Activated naive CD4-positive, alpha-beta T cell treated with anti-CD3 and anti-CD28 coated beads, Interleukin-2, amount 50 U/mL, for 24 hours (primary cell): ENCODE measurements around the gene STK35.
A peak's percentile ranks its signal among the peaks of the same experiment; 100 is the strongest.
"Not testable (repeated sequence)": the region's sequence is repeated elsewhere in the genome, so short reads cannot be mapped to it uniquely, and the experiment has no call there.

ENCODE experiments used
- H3K27ac Mint-ChIP-seq: one replicate; pipeline ENCODE4 v1.8.0; 2021; ENCODE audit warnings: mild to moderate bottlenecking, mixed read lengths
- H3K27me3 Mint-ChIP-seq: one replicate; pipeline ENCODE4 v1.8.0; 2021; ENCODE audit warnings: mixed read lengths
- H3K36me3 Mint-ChIP-seq: one replicate; pipeline ENCODE4 v1.8.0; 2021; ENCODE audit warnings: mixed read lengths
- H3K4me1 Mint-ChIP-seq: one replicate; pipeline ENCODE4 v1.8.0; 2021; ENCODE audit warnings: mixed read lengths
- H3K4me3 Mint-ChIP-seq: one replicate; pipeline ENCODE4 v1.8.0; 2021; ENCODE audit warnings: mild to moderate bottlenecking, mixed read lengths
- H3K9me3 Mint-ChIP-seq: one replicate; pipeline ENCODE4 v1.8.0; 2021; ENCODE audit warnings: mixed read lengths

The STK35 gene

DNA sequence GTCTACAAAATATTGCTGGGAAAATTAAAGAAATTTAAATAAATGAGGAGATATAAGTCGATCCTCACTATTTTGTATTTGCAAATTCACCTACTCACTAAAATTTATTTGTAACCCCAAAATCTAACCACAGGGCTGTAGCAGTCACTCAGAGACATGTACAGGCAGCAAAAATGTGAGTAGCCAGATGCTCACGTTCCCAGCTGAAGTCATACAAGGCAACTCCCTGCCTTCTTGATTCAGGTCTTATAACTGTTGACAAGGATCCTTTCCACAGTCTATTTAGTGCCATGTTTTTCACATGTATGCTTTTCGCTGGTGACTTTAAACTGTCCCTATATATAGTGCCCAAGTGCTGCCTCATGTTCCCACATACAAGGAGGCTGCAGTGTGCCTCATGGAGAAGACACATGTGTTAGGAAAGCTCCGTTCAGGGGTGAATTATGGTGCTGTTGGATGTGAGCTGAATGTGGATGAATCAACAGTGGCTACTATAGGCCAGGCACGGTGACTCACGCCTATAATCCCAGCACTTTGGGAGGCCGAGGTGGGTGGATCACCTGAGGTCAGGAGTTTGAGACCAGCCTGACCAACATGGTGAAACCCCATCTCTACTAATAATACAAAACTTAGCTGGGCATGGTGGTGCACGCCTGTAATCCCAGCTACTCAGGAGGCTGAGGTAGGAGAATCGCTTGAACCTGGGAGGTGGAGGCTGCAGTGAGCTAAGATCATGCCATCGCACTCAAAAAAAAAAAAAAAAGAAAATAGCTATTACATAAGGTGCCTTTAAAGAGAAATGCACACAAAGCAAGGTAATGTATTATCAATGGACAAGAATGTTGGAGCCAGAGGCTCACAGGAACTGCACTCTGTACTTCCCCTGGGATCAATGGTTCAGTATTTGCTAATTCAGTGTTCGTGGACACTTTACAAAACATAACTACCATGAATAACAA, 55.3 kb downstream of the STK35 start:
- Mint-ChIP-seq H3K9me3 (no peaks in the 10 kb centered on the region), H3K27me3 (no peaks in the 10 kb centered on the region), H3K4me1 (no peaks in the 10 kb centered on the region), H3K4me3 (no peak overlapping the region), H3K27ac (no peak overlapping the region), H3K36me3 (no peaks in the 10 kb centered on the region)

DNA sequence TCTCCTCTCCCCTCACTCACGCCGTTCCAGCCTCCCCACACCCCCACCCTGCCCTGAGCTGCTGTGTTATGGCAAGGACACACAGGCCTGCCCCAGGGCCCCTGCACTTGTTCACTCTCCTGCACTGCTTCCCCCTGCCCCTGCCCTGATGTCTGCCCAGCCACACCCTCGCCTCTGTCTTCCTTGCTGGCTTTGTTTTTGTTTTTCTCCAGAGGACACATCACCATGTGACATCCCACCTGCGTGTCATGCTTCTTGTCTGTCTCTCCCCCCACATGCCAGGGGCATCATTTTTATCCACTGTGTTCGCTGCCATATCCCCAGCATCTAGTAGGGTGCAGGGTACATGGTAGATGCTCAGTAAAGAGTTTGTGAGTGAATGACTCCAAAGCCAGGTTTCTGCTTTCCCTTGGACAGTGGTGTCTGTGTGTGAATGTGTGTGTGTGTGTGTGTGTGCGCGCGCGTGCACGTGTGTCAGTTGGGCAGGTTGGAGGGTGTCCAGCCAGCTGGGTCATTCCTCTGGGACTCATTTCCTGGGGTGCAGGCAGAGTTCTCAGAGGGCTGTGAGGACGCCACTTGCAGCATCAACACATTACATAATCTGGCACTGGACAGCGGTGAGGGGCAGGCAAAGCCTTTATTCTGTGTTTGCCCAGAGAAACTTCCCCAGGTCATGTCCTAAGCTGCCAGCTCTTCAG, 60.6 kb downstream of the STK35 start:
- no peaks in the 10 kb centered on the region for H3K27me3 Mint-ChIP-seq
- H3K4me3 Mint-ChIP-seq: no peak overlapping the region

DNA sequence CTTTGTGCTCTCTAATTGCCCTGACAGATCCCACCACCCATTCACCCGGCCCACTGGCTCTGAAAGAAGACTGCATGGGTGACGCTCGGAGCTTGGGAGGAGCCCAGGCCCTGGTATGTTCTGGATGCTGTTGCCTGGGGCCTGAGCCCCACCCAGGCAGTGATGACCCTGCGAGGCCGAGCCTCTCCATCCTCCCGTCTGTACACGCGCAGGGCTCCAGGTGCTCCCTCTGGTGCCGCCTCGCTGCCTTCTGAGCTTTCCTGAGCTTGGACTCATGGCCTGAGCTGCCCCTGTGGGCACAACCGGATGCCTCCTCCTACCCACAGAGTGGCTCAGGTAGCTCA, 61.2 kb downstream of the STK35 start:
- Mint-ChIP-seq H3K4me1 (no peaks in the 10 kb centered on the region), H3K27me3 (no peaks in the 10 kb centered on the region), H3K27ac (no peak overlapping the region), H3K9me3 (no peaks in the 10 kb centered on the region), H3K4me3 (no peak overlapping the region), H3K36me3 (no peaks in the 10 kb centered on the region)

More for the DNA sequence above, 60.6 kb downstream of the STK35 start:
- H3K27ac Mint-ChIP-seq: no peak overlapping the region
- H3K36me3 Mint-ChIP-seq: no peaks in the 10 kb centered on the region
- H3K9me3 Mint-ChIP-seq: no peaks in the 10 kb centered on the region
- H3K4me1 Mint-ChIP-seq: no peaks in the 10 kb centered on the region

DNA sequence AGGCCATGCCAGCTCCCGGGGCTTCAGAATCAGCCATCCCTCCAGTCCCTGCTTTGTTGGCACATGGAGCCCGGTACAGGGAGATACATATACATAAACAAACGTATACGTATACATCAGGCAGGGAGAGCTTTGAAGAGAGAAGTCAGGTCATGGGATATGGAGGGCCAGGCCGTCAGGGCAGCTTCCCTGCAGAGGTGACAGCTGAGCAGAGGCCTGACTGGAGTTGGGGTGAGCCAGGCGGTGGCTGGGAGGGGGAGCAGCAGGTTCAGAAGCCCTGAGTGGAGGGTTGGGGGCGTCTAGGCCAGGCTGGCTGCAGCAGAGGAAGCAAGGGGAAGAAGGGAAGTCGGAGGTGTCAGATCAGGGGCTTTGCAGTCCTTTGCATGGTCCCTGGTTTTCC, 61.7 kb downstream of the STK35 start:
- Mint-ChIP-seq H3K27me3 (no peaks in the 10 kb centered on the region), H3K27ac (no peak overlapping the region), H3K4me1 (no peaks in the 10 kb centered on the region), H3K9me3 (no peaks in the 10 kb centered on the region), H3K36me3 (no peaks in the 10 kb centered on the region), H3K4me3 (no peak overlapping the region)

DNA sequence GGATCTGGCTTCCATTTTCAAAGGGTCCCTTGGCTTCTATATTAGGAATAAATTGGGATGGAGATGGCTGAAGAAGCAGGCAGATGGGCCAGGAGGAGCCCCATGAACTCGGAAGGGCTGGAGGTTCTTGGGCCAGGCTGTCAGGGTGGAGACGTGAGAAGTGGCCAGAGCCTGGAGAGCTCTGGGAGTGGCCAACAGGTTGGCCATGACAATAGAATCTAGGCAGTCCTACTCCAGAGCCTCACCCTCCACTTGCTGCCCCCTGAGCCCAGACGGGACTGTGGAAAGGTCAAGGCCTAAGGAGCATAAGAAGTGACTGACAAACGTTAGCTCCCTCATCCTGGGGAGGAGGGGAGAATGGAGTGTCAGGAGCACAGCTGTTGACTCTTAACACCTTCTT, 62.1 kb downstream of the STK35 start:
- no peaks in the 10 kb centered on the region for H3K9me3 Mint-ChIP-seq
- H3K27me3 Mint-ChIP-seq: no peaks in the 10 kb centered on the region
- H3K27ac Mint-ChIP-seq: no peak overlapping the region
- H3K4me1 Mint-ChIP-seq: no peaks in the 10 kb centered on the region
- no peak overlapping the region for H3K4me3 Mint-ChIP-seq
- no peaks in the 10 kb centered on the region for H3K36me3 Mint-ChIP-seq

DNA sequence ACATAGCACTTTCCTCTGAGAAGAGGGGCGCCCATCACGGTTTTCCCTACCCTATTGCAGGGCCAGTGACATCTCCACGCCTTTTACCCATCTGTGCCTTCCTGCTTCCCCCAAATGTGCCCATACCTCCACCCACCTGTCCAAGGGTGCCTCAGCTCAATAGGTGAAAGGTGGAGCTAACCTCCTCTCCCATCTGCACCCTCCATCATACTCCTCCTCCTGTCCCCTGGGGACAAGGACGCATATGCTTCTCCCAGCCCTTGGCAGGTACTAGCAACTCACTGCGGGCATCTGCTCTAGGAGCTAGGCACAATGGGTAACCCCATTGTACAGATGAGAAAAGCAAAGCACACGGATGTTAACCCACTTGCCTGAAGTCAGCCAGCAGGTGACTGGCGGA, 62.8 kb downstream of the STK35 start:
- Mint-ChIP-seq H3K4me3 (no peak overlapping the region), H3K9me3 (no peaks in the 10 kb centered on the region), H3K36me3 (no peaks in the 10 kb centered on the region), H3K27ac (no peak overlapping the region), H3K4me1 (no peaks in the 10 kb centered on the region), H3K27me3 (no peaks in the 10 kb centered on the region)

DNA sequence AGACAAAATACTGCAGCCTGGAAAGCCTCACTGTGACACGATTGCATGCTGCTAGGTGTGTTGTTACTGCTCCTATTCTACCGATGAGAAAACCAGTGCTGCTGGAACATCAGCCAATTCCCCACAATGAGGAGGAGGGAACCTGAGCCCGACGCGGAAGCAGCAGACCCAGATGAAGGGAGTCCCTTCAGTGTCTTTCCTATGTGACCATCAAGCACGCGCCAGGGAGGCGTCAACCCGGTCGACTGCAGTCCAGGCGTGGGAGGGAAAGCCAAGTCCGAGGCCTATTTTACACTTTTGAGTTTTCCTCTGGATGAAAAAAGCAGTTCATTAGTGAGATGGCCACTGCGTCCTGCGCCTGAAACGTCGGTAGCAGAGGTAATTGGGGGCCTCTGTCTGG, 63.3 kb downstream of the STK35 start:
- Mint-ChIP-seq H3K4me3 (no peak overlapping the region), H3K4me1 (no peaks in the 10 kb centered on the region), H3K9me3 (no peaks in the 10 kb centered on the region), H3K36me3 (no peaks in the 10 kb centered on the region), H3K27me3 (no peaks in the 10 kb centered on the region), H3K27ac (no peak overlapping the region)

DNA sequence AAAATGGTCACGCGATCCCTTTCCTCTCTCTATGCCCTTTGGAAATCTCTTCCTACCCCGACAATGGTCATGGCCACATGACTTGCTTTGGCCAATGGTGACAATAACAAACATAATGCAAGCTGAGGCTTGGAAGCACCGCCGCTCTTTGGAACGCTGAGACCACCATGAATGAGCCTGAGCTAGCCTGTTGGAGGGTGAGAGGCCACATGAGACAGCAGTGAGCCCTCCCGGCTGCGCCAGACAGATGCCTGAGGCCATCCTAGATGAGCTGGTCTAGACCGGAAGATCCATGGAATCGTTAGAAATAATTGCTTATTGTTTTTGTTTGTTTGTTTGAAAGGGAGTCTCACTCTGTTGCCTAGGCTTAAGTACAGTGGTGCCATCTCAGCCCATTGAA, 64.2 kb downstream of the STK35 start:
- no peak overlapping the region for H3K4me3 Mint-ChIP-seq
- no peaks in the 10 kb centered on the region for H3K36me3 Mint-ChIP-seq
- no peaks in the 10 kb centered on the region for H3K27me3 Mint-ChIP-seq
- H3K4me1 Mint-ChIP-seq: no peaks in the 10 kb centered on the region
- no peak overlapping the region for H3K27ac Mint-ChIP-seq
- no peaks in the 10 kb centered on the region for H3K9me3 Mint-ChIP-seq

DNA sequence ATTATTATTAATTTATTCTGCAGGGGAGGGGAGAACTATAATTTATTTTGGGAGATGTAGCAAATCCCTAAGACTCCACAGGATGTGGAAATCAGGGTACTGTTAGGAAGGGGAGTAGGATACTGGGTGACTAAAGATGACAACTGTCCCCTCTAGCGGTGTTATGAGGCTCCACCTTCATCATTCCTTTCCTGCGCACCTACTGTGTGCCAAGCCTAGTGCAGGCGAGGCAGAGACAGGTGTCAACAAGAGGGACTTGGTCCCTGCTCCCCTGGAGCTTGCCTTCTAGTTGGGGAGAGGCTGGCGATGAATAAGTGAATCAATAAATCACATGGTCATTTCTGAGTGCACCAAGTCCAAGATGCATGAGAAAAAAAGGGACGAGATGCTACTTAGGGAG, 65.5 kb downstream of the STK35 start:
- no peaks in the 10 kb centered on the region for H3K9me3 Mint-ChIP-seq
- H3K27ac Mint-ChIP-seq: no peak overlapping the region
- peaks cover 5% of the 10 kb centered on the region for H3K27me3 Mint-ChIP-seq
- no peak overlapping the region for H3K4me3 Mint-ChIP-seq
- H3K4me1 Mint-ChIP-seq: no peaks in the 10 kb centered on the region
- H3K36me3 Mint-ChIP-seq: no peaks in the 10 kb centered on the region

DNA sequence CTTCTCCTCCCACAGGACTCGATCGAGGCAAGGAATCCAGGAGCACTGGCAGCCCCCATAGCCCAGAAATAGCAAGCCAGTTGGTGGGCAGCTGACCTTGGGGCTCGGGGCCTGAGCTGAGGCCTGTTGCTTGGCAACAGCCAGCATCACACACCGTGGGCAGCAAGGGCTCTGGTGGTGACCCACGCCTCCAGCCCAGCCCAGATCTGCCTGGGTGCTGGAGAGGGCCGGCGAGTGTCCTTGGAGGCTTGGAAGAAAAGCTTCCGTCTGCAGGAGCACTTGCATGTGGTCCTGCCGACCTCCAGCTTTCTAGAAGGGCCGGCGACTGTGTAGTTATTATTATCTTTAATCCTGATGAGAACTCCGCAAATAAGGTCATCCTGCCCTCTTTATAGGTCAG, 67.3 kb downstream of the STK35 start:
- Mint-ChIP-seq H3K27me3 (peaks cover 7% of the 10 kb centered on the region), H3K4me1 (peaks cover 4% of the 10 kb centered on the region), H3K27ac (no peak overlapping the region), H3K36me3 (no peaks in the 10 kb centered on the region), H3K9me3 (no peaks in the 10 kb centered on the region), H3K4me3 (no peak overlapping the region)

DNA sequence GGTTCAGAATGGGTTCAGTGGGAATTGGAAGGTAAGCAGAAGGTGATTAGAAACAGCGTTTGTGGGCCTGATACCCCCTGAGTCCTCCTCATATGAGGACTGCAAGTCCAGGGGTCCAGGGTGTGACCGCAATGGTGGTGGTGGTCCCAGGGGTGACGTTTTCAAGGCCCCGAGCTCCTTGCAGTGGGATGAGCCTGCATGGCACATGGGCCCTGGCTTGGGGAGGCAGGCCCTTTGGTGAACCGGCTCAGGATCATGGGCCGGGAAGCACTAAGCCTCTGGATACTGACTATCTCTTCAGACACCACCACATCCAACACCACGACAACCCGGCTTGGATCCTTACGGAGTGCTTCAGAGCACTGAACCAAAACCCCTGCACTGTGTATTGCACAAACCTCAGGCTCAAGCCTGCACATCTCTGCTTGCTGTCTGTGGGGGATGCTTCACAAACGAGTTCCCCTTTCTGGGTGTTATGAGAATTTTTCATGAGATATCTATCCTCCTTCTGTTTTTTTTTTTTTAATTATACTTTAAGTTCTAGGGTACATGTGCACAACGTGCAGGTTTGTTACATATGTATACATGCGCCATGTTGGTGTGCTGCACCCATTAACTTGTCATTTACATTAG, 67.9 kb downstream of the STK35 start:
- Mint-ChIP-seq H3K27me3 (peaks cover 7% of the 10 kb centered on the region), H3K27ac (no peak overlapping the region), H3K4me3 (no peak overlapping the region), H3K9me3 (no peaks in the 10 kb centered on the region), H3K36me3 (no peaks in the 10 kb centered on the region), H3K4me1 (peaks cover 4% of the 10 kb centered on the region)

DNA sequence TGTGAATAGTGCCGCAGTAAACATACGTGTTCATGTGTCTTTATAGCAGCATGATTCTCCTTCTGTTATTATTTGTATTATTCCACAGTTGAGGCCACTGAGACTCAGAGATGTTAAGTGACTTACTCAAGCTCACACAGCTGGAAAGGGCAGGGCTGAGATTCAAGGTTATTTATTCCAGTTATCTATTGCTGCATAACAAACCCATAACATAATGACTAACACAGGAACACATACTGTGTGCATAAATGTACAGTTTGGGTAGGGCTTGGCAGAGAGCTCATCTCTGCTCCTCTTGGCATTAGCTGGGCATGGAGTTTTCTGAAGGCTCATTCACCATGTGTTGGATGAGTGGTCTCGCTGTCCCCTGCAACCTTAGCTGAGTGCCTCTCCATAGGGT, 68.8 kb downstream of the STK35 start:
- H3K4me3 Mint-ChIP-seq: no peak overlapping the region
- peaks cover 4% of the 10 kb centered on the region for H3K4me1 Mint-ChIP-seq
- H3K27ac Mint-ChIP-seq: no peak overlapping the region
- H3K9me3 Mint-ChIP-seq: no peaks in the 10 kb centered on the region
- peaks cover 7% of the 10 kb centered on the region for H3K27me3 Mint-ChIP-seq
- no peaks in the 10 kb centered on the region for H3K36me3 Mint-ChIP-seq

DNA sequence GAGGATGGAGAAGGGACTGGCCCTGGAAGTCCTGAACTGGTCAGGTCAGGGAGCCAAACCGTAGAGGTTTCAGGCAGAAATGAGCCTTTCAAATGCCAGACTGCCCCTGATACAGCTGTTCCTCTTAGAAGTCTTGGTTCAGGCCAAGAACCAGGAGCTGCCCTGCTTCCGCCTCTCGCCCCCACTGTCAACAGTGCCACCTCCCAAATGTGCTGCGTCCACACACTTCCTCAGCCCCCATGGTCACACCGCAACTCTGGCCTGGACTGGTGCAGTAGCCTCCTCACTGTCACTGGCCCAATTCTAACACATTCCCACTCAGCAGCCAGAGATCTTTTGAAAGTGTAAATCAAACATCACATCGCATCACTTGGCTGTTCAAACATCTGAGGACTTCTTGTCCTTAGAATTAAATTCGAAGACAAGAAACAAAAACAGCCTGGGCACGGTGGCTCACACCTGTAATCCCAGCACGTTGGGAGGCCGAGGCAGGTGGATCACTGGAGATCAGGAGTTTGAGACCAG, 69.7 kb downstream of the STK35 start:
- peaks cover 7% of the 10 kb centered on the region for H3K27me3 Mint-ChIP-seq
- H3K9me3 Mint-ChIP-seq: no peaks in the 10 kb centered on the region
- H3K36me3 Mint-ChIP-seq: no peaks in the 10 kb centered on the region
- H3K4me1 Mint-ChIP-seq: peaks cover 4% of the 10 kb centered on the region
- H3K4me3 Mint-ChIP-seq: no peak overlapping the region
- H3K27ac Mint-ChIP-seq: no peak overlapping the region

DNA sequence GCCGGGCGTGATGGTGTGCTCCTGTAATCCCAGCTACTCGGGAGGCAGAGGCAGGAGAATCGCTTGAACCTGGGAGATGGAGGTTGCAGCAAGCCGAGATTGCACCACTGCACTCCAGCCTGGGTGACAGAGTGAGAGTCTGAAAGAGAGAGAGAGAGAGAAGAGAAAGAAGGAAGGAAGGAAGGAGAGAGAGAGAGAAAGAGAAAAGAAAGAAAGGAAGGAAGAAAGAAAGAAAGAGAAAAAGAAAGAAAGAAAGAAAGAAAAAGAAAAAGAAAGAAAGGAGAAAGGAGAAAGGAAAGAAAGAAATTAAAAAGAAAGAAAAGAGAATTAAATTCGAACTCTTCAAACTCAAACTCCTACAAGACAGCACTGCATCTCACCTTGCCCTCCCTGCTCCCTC, 70.2 kb downstream of the STK35 start:
- H3K27ac Mint-ChIP-seq, H3K27me3 Mint-ChIP-seq, H3K4me1 Mint-ChIP-seq, H3K9me3 Mint-ChIP-seq, H3K36me3 Mint-ChIP-seq, H3K4me3 Mint-ChIP-seq: not testable (repeated sequence)

DNA sequence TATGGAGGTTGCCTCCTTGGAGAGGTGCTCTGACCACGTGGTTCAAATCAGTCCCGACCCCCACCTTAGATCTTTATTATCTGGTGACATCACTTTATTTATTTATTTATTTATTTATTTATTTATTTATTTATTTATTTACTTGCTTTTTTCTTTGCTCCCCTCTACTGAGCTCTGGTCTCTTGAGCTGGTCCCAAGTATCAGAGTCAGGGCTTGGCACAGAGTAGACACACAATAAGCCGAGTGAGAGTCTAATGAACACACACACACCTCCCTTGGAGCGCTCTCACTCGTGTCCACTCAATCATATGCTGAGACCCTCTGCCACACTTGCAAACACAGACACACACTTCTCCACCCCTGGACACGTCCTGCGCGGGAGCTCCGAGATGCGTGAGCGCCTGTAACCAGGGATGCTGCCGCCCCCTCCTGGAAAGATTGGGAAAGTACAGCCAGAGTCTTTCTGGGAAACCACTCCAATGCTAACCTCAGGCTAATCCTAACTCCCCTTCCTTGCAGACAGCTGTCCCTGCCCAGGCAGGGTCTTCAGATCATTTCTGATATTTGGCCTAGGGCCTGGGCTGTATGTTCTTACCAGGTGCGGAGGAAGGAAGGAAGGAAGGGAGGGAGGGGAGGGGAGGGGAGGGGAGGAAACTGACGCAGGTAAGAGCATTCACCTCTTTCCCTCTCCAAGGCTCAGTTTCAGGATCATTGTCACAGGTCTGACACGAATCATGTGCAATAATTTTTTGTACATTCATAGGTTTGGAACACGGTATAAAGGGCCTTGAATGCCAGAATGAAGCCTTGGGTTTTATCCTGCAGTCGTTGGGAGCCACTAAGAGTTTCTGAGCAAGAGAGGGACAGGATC, 70.9 kb downstream of the STK35 start:
- Mint-ChIP-seq H3K36me3 (no peaks in the 10 kb centered on the region), H3K27me3 (peaks cover 7% of the 10 kb centered on the region), H3K4me3 (peak overlapping the region; percentile 44), H3K4me1 (peaks cover 4% of the 10 kb centered on the region), H3K27ac (no peak overlapping the region), H3K9me3 (no peaks in the 10 kb centered on the region)
